K562 (cell line): ENCODE measurements around the gene OXNAD1. TPM values are rescaled to one million over a fixed set of nuclear protein-coding genes. Genes with fewer than 3 reads are reported as not detected.

ENCODE experiments used
- DPF2 ChIP-seq: fragments of 450-650 bp; IDR thresholded peaks from 2 replicates; pipeline ENCODE4 v1.6.1; 2016
- HEY1 ChIP-seq: fragments of 250-450 bp; sonication (Bioruptor Pico); IDR thresholded peaks from 2 replicates; pipeline ENCODE4 v1.5.0; 2020; ENCODE audit warnings: mild to moderate bottlenecking, moderate library complexity, borderline replicate concordance
- HMG20B ChIP-seq: fragments of 250-450 bp; sonication (Bioruptor Pico); IDR thresholded peaks from 2 replicates; pipeline ENCODE4 v1.5.0; 2021; ENCODE audit warnings: mild to moderate bottlenecking
- IRF9 ChIP-seq: fragments of 450-650 bp; IDR thresholded peaks from 2 replicates; pipeline ENCODE4 v1.6.1; 2016; ENCODE audit warnings: missing biosample characterization, missing genetic modification characterization
- KAT7 ChIP-seq: sonication (generic); formaldehyde crosslinking; IDR thresholded peaks from 2 replicates; pipeline ENCODE4 v1.8.0; 2022; ENCODE audit warnings: missing genetic modification reagents, mild to moderate bottlenecking, borderline replicate concordance
- NR0B1 ChIP-seq: fragments of 450-650 bp; IDR thresholded peaks from one replicate; pipeline ENCODE4 v1.6.1; 2018; ENCODE audit warnings: mild to moderate bottlenecking, moderate library complexity; ENCODE audit not compliant: partially characterized antibody
- NR2C2 ChIP-seq, 2 experiments: fragments of 200-800 bp in 1 of 2; sonication (Bioruptor generic) in 1 of 2; sonication (generic) in 1 of 2; formaldehyde crosslinking in 1 of 2; IDR thresholded peaks; 2 replicates each; pipeline versions ENCODE4 v1.6.1 to v1.8.0; 2016 to 2022; ENCODE audit warnings: mild to moderate bottlenecking in 1 of 2, missing compliant biosample characterization in 1 of 2, missing genetic modification characterization in 1 of 2, missing genetic modification reagents in 1 of 2
- PML ChIP-seq: IDR thresholded peaks from 2 replicates; pipeline ENCODE4 v1.6.1; 2012; ENCODE audit warnings: low read length, inconsistent platforms
- SREBF2 ChIP-seq: sonication (generic); formaldehyde crosslinking; IDR thresholded peaks from 2 replicates; pipeline ENCODE4 v1.4.0; 2020; ENCODE audit warnings: mild to moderate bottlenecking, missing genetic modification reagents
- TSC22D4 ChIP-seq: fragments of 450-650 bp; IDR thresholded peaks from 2 replicates; pipeline ENCODE4 v1.6.1; 2016; ENCODE audit warnings: missing genetic modification characterization, missing biosample characterization, control low read depth
- YY1 ChIP-seq, 3 experiments: IDR thresholded peaks; 2 replicates each; pipeline ENCODE4 v1.6.1; 2011; ENCODE audit warnings: low read length in 2 of 3, mild to moderate bottlenecking in 2 of 3, moderate library complexity in 2 of 3, borderline replicate concordance in 1 of 3, control low read depth in 1 of 3, low read depth in 1 of 3; ENCODE audit not compliant: insufficient read depth in 3 of 3, insufficient replicate concordance in 2 of 3, control insufficient read depth in 1 of 3, insufficient read length in 1 of 3; ENCODE audit errors: extremely low read depth in 1 of 3
- ZNF212 ChIP-seq: fragments of 450-650 bp; formaldehyde crosslinking; IDR thresholded peaks from 2 replicates; pipeline ENCODE4 v1.4.0; 2020; ENCODE audit warnings: mild to moderate bottlenecking
- ZZZ3 ChIP-seq: fragments of 450-650 bp; IDR thresholded peaks from 2 replicates; pipeline ENCODE4 v1.6.1; 2016; ENCODE audit warnings: antibody characterized with exemption, mild to moderate bottlenecking, moderate library complexity
- polyA plus RNA-seq, 8 experiments: library from polyadenylated mRNA; depleted of rRNA in 4 of 8; stranded (reverse) in 5 of 8; unstranded in 3 of 8; fragments of >200 nt; fragmentation: Nextera tagmentation in 2 of 8; fragmentation: Illumina TruSeq in 1 of 8; extraction: Ambion mirVana in 2 of 8; extraction: Trizol in 1 of 8; gene quantifications; 2 replicates each; pipeline versions ENCODE4 v1.2.1 to v1.2.3, GENCODE V29; 2011 to 2014; ENCODE audit warnings: inconsistent platforms in 1 of 8, missing spikeins in 1 of 8
- total RNA-seq, 7 experiments: library from RNA; depleted of rRNA in 6 of 7; stranded (reverse); fragments of >200 nt in 6 of 7; fragmentation: Illumina TruSeq in 2 of 7; extraction: Trizol in 2 of 7; gene quantifications; 2 replicates each; pipeline versions ENCODE4 v1.2.1 to v1.2.3, GENCODE V29; 2011 to 2021; ENCODE audit warnings: low replicate concordance in 1 of 7
- TF ChIP-seq, protein P1 (sequence below): sonication (generic); formaldehyde crosslinking; IDR thresholded peaks from 2 replicates; pipeline ENCODE4 v1.8.0; 2023; ENCODE audit warnings: mild to moderate bottlenecking, missing genetic modification reagents

The OXNAD1 gene
- total and polyA plus RNA-seq, 9 of the 15 experiments (the other 6 are each of a cell fraction or from before 2014, with no cell fraction given) = 12.8 to 44.4 (median 41.1) TPM

- no peak for TF ChIP-seq HEY1 (CRISPR knock-in tag)
- TF ChIP-seq ZNF212 = no peak
- TF ChIP-seq NR0B1 = no peak
- TF ChIP-seq IRF9 (tag) = no peak
- no peak for TF ChIP-seq TSC22D4 (tag)
- peak in 1 of 3 experiments; percentile 61 for TF ChIP-seq YY1 (IDR thresholded peaks at IDR 0.05; ENCODE audit: borderline replicate concordance in 1 of 3, control insufficient read depth in 1 of 3, extremely low read depth in 1 of 3, insufficient read depth in 3 of 3, insufficient read length in 1 of 3, insufficient replicate concordance in 2 of 3, low read depth in 1 of 3, low read length in 2 of 3)
- TF ChIP-seq HMG20B (CRISPR knock-in tag) = no peak
- TF ChIP-seq PML = peak; percentile 37; the same call in 1 of the 2 replicates
- TF ChIP-seq DPF2 = no peak
- peak; percentile 49; the same call in 1 of the 2 replicates for TF ChIP-seq ZZZ3
- no peak for TF ChIP-seq SREBF2 (CRISPR knock-in tag)
- TF ChIP-seq, protein P1, sequence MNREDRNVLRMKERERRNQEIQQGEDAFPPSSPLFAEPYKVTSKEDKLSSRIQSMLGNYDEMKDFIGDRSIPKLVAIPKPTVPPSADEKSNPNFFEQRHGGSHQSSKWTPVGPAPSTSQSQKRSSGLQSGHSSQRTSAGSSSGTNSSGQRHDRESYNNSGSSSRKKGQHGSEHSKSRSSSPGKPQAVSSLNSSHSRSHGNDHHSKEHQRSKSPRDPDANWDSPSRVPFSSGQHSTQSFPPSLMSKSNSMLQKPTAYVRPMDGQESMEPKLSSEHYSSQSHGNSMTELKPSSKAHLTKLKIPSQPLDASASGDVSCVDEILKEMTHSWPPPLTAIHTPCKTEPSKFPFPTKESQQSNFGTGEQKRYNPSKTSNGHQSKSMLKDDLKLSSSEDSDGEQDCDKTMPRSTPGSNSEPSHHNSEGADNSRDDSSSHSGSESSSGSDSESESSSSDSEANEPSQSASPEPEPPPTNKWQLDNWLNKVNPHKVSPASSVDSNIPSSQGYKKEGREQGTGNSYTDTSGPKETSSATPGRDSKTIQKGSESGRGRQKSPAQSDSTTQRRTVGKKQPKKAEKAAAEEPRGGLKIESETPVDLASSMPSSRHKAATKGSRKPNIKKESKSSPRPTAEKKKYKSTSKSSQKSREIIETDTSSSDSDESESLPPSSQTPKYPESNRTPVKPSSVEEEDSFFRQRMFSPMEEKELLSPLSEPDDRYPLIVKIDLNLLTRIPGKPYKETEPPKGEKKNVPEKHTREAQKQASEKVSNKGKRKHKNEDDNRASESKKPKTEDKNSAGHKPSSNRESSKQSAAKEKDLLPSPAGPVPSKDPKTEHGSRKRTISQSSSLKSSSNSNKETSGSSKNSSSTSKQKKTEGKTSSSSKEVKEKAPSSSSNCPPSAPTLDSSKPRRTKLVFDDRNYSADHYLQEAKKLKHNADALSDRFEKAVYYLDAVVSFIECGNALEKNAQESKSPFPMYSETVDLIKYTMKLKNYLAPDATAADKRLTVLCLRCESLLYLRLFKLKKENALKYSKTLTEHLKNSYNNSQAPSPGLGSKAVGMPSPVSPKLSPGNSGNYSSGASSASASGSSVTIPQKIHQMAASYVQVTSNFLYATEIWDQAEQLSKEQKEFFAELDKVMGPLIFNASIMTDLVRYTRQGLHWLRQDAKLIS (CRISPR knock-in tag) = no peak
- no peak for TF ChIP-seq NR2C2 (CRISPR knock-in tag; IDR thresholded peaks at IDR 0.05)
- TF ChIP-seq NR2C2 (tag; IDR thresholded peaks at IDR 0.05) = no peak
- no peak for TF ChIP-seq KAT7 (CRISPR knock-in tag)
Observed at GRCh38 chr3:16319307-16319706, 54.3 kb downstream of the OXNAD1 start (continued).
